ENCODE measurements around the gene ZBED6. TPM values are rescaled to one million over a fixed set of nuclear protein-coding genes. Genes with fewer than 3 reads are reported as not detected.
"Not testable (repeated sequence)": the region's sequence is repeated elsewhere in the genome, so short reads cannot be mapped to it uniquely, and the experiment has no call there.

ZBED6 gene
- total RNA-seq, 2 experiments from 2014 or later: 25.0 to 25.2 TPM

GRCh38 chr1:203828002-203828401, 32.6 kb downstream of the ZBED6 start:
- ATAC-seq (ENCODE audit: poor library complexity): no peak
- H3K27me3 Mint-ChIP-seq: no peaks in the 10 kb centered on the region
- H3K36me3 ChIP-seq (ENCODE audit: insufficient read depth, low read length): peaks cover 77% of the 10 kb centered on the region
- no peak overlapping the region for H3K4me3 Mint-ChIP-seq
- TF ChIP-seq CTCF (IDR thresholded peaks at IDR 0.05): no peak
- H3K4me3 ChIP-seq (ENCODE audit: low read length): no peak overlapping the region
- no peaks in the 10 kb centered on the region for H3K9me3 ChIP-seq (ENCODE audit: control insufficient read depth in 1 of 2, insufficient read depth in 1 of 2, low read length in 2 of 2)
- H3K36me3 Mint-ChIP-seq (ENCODE audit: low read depth): peaks cover 97% of the 10 kb centered on the region
- no peaks in the 10 kb centered on the region for H3K9me3 Mint-ChIP-seq
- DNase-seq: no peak
- ChIA-PET CTCF (no interaction called here), POLR2A (no interaction called here)
- no peak overlapping the region for H3K27ac ChIP-seq (ENCODE audit: low read depth in 1 of 2, low read length in 2 of 2)
- no peak overlapping the region for H3K27ac Mint-ChIP-seq
- no peaks in the 10 kb centered on the region for H3K27me3 ChIP-seq (ENCODE audit: control insufficient read depth in 1 of 2, insufficient read depth in 2 of 2, low read length in 2 of 2)
- intact Hi-C loops (cut with DNase I, micrococcal nuclease): loop anchor here in 1 of 2 experiments (10.0 kb wide), 1 partner anchor 203 kb away; the partner anchor contains the start of gene ATP2B4
- H3K4me1 Mint-ChIP-seq (ENCODE audit: low read depth): peaks cover 16% of the 10 kb centered on the region
- no peaks in the 10 kb centered on the region for H3K4me1 ChIP-seq (ENCODE audit: insufficient read depth, low read length)

DNA sequence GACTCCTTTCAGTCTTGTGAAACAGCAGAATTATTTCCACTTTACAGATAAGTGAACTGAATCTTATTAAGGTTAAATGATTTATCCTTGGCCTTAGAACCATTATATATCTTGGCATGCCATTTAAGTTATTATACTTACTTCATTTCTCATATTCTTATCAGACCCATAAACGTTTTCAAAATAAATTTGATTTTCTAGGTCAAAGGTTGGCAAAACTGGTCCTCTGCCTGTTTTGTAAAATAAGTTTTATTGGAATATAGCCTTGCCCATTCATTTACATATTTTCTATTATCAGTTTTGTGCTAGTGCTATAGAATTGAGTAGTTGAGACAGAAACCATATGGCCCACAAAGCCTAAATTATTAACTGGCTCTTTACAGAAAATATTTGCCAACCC, 33.1 kb downstream of the ZBED6 start:
- H3K4me1 ChIP-seq (ENCODE audit: insufficient read depth, low read length): no peaks in the 10 kb centered on the region
- no peaks in the 10 kb centered on the region for H3K27me3 ChIP-seq (ENCODE audit: control insufficient read depth in 1 of 2, insufficient read depth in 2 of 2, low read length in 2 of 2)
- no peaks in the 10 kb centered on the region for H3K9me3 ChIP-seq (ENCODE audit: control insufficient read depth in 1 of 2, insufficient read depth in 1 of 2, low read length in 2 of 2)
- peaks cover 76% of the 10 kb centered on the region for H3K36me3 ChIP-seq (ENCODE audit: insufficient read depth, low read length)
- peaks cover 97% of the 10 kb centered on the region for H3K36me3 Mint-ChIP-seq (ENCODE audit: low read depth)
- no peak overlapping the region for H3K27ac Mint-ChIP-seq
- H3K27me3 Mint-ChIP-seq: no peaks in the 10 kb centered on the region
- H3K4me3 Mint-ChIP-seq: no peak overlapping the region
- intact Hi-C loops (cut with DNase I, micrococcal nuclease): loop anchor here in 1 of 2 experiments (10.0 kb wide), 1 partner anchor 204 kb away; the partner anchor contains the start of gene ATP2B4
- peaks cover 16% of the 10 kb centered on the region for H3K4me1 Mint-ChIP-seq (ENCODE audit: low read depth)
- no peak overlapping the region for H3K27ac ChIP-seq (ENCODE audit: low read depth in 1 of 2, low read length in 2 of 2)
- ChIA-PET POLR2A (no interaction called here), CTCF (no interaction called here)
- DNase-seq: no peak
- no peak overlapping the region for H3K4me3 ChIP-seq (ENCODE audit: low read length)
- no peak for ATAC-seq (ENCODE audit: poor library complexity)
- TF ChIP-seq CTCF (IDR thresholded peaks at IDR 0.05): no peak
- no peaks in the 10 kb centered on the region for H3K9me3 Mint-ChIP-seq

- H3K4me1 ChIP-seq (ENCODE audit: insufficient read depth, low read length); H3K27me3 ChIP-seq (ENCODE audit: control insufficient read depth in 1 of 2, insufficient read depth in 2 of 2, low read length in 2 of 2); ATAC-seq (ENCODE audit: poor library complexity); H3K9me3 Mint-ChIP-seq; H3K4me3 Mint-ChIP-seq; H3K9me3 ChIP-seq (ENCODE audit: control insufficient read depth in 1 of 2, insufficient read depth in 1 of 2, low read length in 2 of 2); DNase-seq; H3K27ac Mint-ChIP-seq; H3K27ac ChIP-seq (ENCODE audit: low read depth in 1 of 2, low read length in 2 of 2); CTCF ChIA-PET; POLR2A ChIA-PET; H3K27me3 Mint-ChIP-seq; H3K4me3 ChIP-seq (ENCODE audit: low read length): not testable (repeated sequence)
- Mint-ChIP-seq H3K36me3 (ENCODE audit: low read depth) (peaks cover 98% of the 10 kb centered on the region), H3K4me1 (ENCODE audit: low read depth) (peaks cover 16% of the 10 kb centered on the region)
- intact Hi-C loops (cut with DNase I, micrococcal nuclease): loop anchor here in 1 of 2 experiments (10.0 kb wide), 1 partner anchor 204 kb away; the partner anchor contains the start of gene ATP2B4
- peaks cover 76% of the 10 kb centered on the region for H3K36me3 ChIP-seq (ENCODE audit: insufficient read depth, low read length)
These were observed 33.8 kb downstream of the ZBED6 start for GRCh38 chr1:203829247-203829646.

- no peak for DNase-seq
- no peaks in the 10 kb centered on the region for H3K27me3 Mint-ChIP-seq
- H3K36me3 Mint-ChIP-seq (ENCODE audit: low read depth): peaks cover 100% of the 10 kb centered on the region
- no peaks in the 10 kb centered on the region for H3K27me3 ChIP-seq (ENCODE audit: control insufficient read depth in 1 of 2, insufficient read depth in 2 of 2, low read length in 2 of 2)
- no peaks in the 10 kb centered on the region for H3K4me1 Mint-ChIP-seq (ENCODE audit: low read depth)
- H3K27ac ChIP-seq (ENCODE audit: low read depth in 1 of 2, low read length in 2 of 2): no peak overlapping the region
- intact Hi-C loops (cut with DNase I, micrococcal nuclease): no loop called here
- H3K9me3 ChIP-seq (ENCODE audit: control insufficient read depth in 1 of 2, insufficient read depth in 1 of 2, low read length in 2 of 2): no peaks in the 10 kb centered on the region
- H3K4me3 ChIP-seq (ENCODE audit: low read length): no peak overlapping the region
- H3K27ac Mint-ChIP-seq: no peak overlapping the region
- TF ChIP-seq CTCF (IDR thresholded peaks at IDR 0.05): no peak
- H3K36me3 ChIP-seq (ENCODE audit: insufficient read depth, low read length): peaks cover 92% of the 10 kb centered on the region
- POLR2A ChIA-PET: interaction anchor here (0.8 kb wide), 1 partner anchor 71 kb away, joined by 3 read pairs; the partner anchor contains the start of gene LAX1
- no peak overlapping the region for H3K4me3 Mint-ChIP-seq
- H3K4me1 ChIP-seq (ENCODE audit: insufficient read depth, low read length): no peaks in the 10 kb centered on the region
- CTCF ChIA-PET: no interaction called here
- H3K9me3 Mint-ChIP-seq: no peaks in the 10 kb centered on the region
- ATAC-seq (ENCODE audit: poor library complexity): no peak
These were observed 40.1 kb downstream of the ZBED6 start for GRCh38 chr1:203835476-203835875.
